Mucosa of stomach (tissue), 1 donor: ENCODE data around the gene PTH2.

ENCODE experiments used
- H3K27me3 ChIP-seq: one replicate; pipeline ENCODE4 v1.7.0; 2013; ENCODE audit warnings: mild to moderate bottlenecking, low read length; ENCODE audit not compliant: control insufficient read depth, insufficient read depth
- H3K36me3 ChIP-seq: one replicate; pipeline ENCODE4 v1.7.0; 2013; ENCODE audit warnings: low read length; ENCODE audit not compliant: control insufficient read depth, insufficient read depth
- H3K4me1 ChIP-seq: one replicate; pipeline ENCODE4 v1.7.0; 2013; ENCODE audit warnings: mild to moderate bottlenecking, low read length; ENCODE audit not compliant: control insufficient read depth, insufficient read depth
- H3K4me3 ChIP-seq: one replicate; pipeline ENCODE4 v1.7.0; 2013; ENCODE audit warnings: low read length
- H3K9ac ChIP-seq: one replicate; pipeline ENCODE4 v1.7.0; 2013; ENCODE audit warnings: mild to moderate bottlenecking, low read length, moderate library complexity
- H3K9me3 ChIP-seq: one replicate; pipeline ENCODE4 v1.7.0; 2013; ENCODE audit warnings: mild to moderate bottlenecking, low read length, moderate library complexity; ENCODE audit not compliant: control insufficient read depth
- donor health status: Pancreatic carcinoma.

Gene PTH2

DNA sequence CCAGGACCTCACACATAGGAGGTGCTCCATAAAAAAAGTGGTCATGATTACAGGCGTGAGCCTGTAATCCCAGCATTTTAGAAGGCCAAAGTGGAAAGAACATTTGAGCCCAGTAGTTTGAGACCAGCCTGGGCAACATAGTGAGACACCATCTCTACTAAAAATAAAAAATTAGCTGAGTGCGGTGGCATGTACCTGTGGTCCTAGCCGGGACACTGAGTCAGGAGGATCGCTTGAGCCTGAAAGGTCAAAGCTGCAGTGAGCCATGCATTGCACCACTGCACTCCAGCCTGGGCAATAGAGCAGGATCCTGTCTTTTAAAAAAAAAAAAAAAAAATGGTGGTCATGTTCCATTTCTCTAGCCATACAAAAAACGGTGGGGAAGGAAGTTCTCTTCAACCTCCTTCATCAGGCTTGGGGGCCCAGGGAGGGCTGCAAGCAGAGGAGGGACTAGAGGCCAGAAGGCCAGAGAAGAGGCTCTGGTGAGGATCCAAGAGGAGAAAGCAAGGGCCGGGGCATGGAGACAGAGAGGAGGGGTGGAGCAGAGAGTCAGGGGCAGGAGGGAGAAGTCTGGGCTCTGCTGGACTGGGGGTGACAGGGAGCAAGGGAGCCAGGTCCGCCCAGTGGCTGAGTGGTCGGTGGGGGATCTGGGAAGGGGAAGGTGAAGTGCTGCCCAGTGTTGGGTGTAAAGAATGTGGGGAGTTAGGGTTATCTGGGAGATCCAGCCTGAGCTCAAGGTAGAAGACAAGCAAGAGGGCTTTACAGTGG is 26.3 kb downstream of the PTH2 start:
- H3K9ac ChIP-seq = no peak overlapping the region
- H3K4me1 ChIP-seq = no peaks in the 10 kb centered on the region
- H3K36me3 ChIP-seq = no peaks in the 10 kb centered on the region
- H3K27me3 ChIP-seq = peaks cover 9% of the 10 kb centered on the region
- no peak overlapping the region for H3K4me3 ChIP-seq
- no peaks in the 10 kb centered on the region for H3K9me3 ChIP-seq

DNA sequence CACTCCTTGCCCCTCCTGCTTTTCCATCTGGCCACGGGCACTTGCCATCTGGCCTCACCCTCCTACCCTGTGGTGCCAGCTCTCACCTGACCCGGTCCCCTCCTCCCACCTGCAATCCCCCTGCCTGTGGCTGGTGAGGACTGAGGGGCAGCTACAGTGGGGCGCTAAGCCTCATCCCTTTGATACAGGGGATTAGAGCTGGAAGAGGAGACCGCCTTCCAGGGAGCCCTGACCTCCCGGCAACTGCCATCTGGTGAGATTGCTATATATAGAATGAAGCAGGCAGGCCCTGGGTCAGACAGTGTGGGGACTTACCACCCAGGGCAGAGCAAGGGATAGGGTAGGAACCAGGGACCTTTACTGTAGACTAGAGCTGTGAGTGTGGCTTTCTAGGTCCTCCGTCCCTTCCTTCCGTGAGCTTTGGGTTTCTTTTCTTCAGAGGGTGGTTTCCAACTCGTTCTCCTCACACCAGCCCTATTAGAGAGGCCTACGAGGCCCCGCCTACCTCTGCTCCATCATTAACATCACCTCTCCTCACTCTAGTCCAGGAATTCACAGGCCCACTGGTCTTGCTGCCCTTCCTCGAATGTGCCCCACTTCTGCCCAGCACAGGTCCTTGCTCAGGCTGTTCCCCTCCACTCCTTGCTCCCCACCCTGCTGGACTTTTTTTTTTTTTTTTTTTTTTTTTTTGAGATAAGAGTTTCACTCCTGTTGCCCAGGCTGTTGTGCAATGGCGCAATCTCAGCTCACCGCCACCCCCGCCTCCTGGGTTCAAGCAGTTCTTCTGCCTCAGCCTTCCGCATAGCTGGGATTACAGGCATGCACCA is 27.4 kb downstream of the PTH2 start:
- Histone ChIP-seq H3K9me3 (no peaks in the 10 kb centered on the region), H3K9ac (no peak overlapping the region), H3K27me3 (peaks cover 9% of the 10 kb centered on the region), H3K4me1 (no peaks in the 10 kb centered on the region), H3K4me3 (no peak overlapping the region), H3K36me3 (no peaks in the 10 kb centered on the region)

DNA sequence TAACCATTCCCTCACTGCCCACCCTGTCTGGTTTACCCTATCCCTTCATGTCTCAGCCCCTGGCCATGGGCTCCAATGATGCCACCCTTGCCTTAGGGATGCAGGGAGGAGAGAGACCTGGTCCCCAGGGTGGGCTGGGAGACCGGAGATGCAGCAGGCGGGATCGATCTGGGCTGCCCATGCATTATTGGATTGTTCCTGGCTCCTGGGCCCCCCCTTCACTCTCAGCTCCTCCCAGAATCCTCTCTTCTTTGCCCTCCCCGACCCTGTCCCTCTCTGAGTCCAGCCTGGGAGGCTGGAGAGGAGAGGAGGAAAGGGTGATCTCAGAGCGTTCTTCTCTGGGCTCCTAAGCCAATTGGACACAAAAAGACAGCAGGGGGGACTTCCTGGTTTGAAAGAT is 29.4 kb downstream of the PTH2 start:
- H3K4me3 ChIP-seq = no peak overlapping the region
- H3K9ac ChIP-seq = no peak overlapping the region
- H3K36me3 ChIP-seq = no peaks in the 10 kb centered on the region
- no peaks in the 10 kb centered on the region for H3K4me1 ChIP-seq
- H3K9me3 ChIP-seq = no peaks in the 10 kb centered on the region
- peaks cover 19% of the 10 kb centered on the region for H3K27me3 ChIP-seq

DNA sequence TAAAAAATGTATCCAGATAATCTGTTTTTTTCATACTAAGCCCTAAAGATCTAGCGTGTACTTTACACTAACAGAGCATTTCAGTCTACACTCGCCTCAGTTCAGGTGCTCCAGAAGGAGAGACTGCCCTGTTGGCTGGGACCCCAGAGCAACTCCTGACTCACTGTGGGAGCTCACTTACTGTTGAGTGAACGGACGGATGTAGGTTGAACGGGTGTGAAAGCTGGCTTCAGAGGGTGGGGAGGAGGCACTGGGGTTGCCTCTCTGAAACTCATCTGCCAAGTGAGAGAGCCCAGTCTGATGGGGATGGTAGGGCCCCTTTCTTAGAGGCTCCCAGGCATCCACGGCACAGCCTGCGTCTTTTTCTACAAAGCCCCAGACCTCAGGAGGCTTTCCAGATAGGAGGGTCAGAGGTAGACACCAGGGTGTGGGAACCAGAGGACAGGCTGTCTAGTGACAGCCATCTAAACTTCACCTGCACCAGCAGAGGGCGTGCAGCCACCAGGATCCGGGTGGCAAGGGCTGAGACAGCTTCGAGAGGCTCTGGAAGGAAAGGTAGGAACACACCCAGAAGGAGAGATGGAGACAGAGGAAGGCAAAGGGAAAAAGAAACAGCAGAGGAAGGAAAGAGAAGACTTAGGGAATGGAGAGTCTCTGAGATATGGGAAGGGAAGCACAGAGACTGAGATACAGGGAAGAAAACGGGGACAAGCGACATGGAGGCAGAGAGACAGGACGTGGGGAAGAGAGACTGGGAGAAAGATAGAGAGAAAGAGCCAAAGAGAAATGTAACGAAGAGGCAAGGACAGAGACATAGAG is 31.5 kb downstream of the PTH2 start:
- no peak overlapping the region for H3K4me3 ChIP-seq

DNA sequence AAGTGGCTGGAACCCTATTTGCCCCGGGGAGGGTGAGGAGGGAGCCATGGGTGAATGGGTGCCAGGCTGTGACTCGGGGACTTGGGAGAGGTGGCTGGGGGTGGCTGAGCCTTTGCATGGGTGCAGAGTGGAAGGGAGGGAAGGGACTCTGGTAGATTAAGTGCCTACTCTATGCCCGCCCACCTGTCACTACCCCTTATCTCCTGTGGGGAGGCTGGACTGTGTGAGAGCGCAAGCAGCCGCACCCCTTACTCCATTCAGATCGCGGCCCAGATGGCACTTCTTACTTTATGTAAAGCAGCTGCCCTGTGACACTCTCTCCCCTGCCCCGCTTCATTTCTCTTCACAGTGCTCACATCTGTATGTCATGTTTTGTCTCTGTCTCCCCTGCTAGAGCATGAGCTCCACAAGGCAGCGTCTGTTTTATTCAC is 32.3 kb downstream of the PTH2 start:
- Histone ChIP-seq H3K9ac (no peak overlapping the region), H3K9me3 (no peaks in the 10 kb centered on the region), H3K4me1 (no peaks in the 10 kb centered on the region), H3K36me3 (no peaks in the 10 kb centered on the region), H3K4me3 (no peak overlapping the region), H3K27me3 (peaks cover 15% of the 10 kb centered on the region)

More for the DNA sequence above, 31.5 kb downstream of the PTH2 start:
- Histone ChIP-seq H3K4me1 (no peaks in the 10 kb centered on the region), H3K9me3 (no peaks in the 10 kb centered on the region), H3K27me3 (peaks cover 15% of the 10 kb centered on the region), H3K36me3 (no peaks in the 10 kb centered on the region), H3K9ac (no peak overlapping the region)

DNA sequence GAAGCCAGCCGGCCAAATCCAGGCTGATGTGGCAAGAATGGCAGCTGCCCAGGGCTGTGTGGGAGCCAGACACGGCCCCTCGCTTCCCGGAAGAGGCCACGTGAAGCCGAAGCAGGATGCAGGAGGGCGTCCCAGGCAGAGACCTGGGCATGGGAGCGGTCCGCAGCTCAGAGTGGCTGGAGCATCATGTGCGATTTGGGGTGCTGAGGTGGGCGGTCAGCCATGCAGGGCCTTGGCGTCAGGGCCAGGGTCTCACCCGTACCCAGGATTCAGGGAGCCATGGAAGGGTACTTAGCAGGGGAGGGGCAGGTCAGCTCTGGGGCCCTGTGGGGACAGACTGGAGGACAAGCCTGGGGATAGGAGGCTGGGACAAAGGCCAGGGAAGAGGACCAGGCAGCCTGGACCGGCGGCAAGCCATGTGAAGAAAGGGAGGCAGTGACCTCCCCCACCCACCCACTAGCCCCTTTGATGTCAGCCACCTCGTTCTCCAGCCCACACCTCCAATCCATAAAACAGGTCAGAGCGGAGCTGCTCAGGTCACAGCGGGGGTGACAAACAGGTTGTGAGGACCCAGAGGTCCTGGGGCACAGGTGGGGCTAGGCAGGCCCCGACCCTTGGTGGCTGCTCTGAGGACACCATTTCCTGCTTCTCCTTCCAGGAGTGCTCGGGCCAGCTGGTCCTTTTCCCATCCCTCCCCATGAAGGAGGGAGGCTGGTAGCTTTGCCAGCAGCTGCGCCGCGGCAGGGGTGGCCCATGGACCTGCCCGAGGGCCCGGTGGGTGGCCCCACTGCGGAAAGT is 32.9 kb downstream of the PTH2 start:
- no peak overlapping the region for H3K9ac ChIP-seq
- peaks cover 15% of the 10 kb centered on the region for H3K27me3 ChIP-seq

DNA sequence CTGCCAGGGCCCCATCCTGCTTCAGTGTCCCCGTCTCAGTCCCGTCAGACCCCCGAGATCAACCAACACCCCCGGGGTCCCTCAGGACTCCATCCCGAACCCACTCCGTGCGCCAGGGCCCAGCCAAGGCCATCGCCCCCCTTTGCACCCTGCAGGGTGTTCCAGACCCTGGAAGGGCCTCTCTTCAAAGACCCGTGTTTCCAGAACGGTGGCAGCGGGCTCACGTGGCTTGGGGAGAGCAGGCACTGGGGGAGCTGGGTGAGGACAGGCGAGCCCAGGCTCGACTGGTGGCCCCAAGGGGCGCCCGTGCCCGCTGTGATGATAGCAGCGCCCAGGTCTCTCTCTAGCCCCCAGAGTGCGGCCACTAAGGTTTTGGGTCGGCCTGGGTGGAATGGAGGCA is 33.8 kb downstream of the PTH2 start:
- no peaks in the 10 kb centered on the region for H3K4me1 ChIP-seq
- H3K27me3 ChIP-seq = peaks cover 15% of the 10 kb centered on the region
- H3K9ac ChIP-seq = no peak overlapping the region
- H3K9me3 ChIP-seq = no peaks in the 10 kb centered on the region
- no peaks in the 10 kb centered on the region for H3K36me3 ChIP-seq
- H3K4me3 ChIP-seq = no peak overlapping the region

More for the DNA sequence above, 32.9 kb downstream of the PTH2 start:
- Histone ChIP-seq H3K4me1 (no peaks in the 10 kb centered on the region), H3K36me3 (no peaks in the 10 kb centered on the region), H3K9me3 (no peaks in the 10 kb centered on the region), H3K4me3 (no peak overlapping the region)

DNA sequence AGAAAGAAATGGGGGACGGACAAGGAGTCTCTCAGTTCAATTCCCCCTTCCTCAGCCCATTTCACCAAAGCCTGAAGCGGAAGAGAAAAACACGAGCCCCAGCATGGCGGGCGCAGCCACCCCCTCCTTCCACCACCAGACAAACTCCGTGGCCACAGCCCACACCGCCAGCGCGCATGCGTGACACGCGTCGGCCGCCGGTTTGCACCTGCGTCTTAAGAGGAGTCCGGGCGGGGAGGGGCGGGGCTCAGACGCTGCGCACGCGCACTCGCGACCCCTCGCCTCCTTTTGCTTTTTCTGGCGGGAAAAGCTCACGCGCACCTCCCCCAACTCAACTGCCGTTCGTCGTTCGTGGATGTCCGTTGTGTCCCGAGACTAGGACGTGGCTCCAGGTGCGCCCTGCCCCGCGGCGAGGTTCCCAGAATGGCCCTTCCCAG is 35.3 kb downstream of the PTH2 start, which contains the start of gene KASH5:
Gene KASH5, plus strand, starts transcription at position 314 of the 437 bp plus-strand sequence. CDS start 2,635 bp downstream, outside the sequence.
- Histone ChIP-seq H3K36me3 (no peaks in the 10 kb centered on the region), H3K27me3 (peaks cover 15% of the 10 kb centered on the region), H3K9ac (no peak within 1 kb of the TSS), H3K4me1 (no peaks in the 10 kb centered on the region), H3K9me3 (no peaks in the 10 kb centered on the region), H3K4me3 (no peak within 1 kb of the TSS)

DNA sequence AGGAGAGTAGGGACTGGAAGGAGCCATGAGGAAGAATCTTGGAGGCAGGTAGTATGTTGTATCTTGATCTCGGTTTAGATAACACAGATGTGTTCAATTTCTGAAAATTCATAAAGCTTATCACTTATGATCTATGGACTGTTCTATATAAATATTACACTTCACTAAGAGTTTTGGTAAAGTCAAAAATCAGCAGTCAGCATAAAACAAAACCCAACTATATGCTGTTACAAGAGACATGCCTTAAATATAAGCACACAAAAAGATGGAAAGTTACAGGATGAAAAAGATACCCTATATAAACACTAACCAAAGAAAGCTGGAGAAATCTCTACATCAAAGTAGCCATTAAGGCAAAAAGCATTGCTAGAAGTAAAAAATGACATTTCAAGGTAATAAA is 39.6 kb downstream of the PTH2 start:
- H3K27me3 ChIP-seq = no peaks in the 10 kb centered on the region
- H3K4me1 ChIP-seq = no peaks in the 10 kb centered on the region
- no peaks in the 10 kb centered on the region for H3K36me3 ChIP-seq
- no peak overlapping the region for H3K9ac ChIP-seq
- H3K4me3 ChIP-seq = no peak overlapping the region
- no peaks in the 10 kb centered on the region for H3K9me3 ChIP-seq

DNA sequence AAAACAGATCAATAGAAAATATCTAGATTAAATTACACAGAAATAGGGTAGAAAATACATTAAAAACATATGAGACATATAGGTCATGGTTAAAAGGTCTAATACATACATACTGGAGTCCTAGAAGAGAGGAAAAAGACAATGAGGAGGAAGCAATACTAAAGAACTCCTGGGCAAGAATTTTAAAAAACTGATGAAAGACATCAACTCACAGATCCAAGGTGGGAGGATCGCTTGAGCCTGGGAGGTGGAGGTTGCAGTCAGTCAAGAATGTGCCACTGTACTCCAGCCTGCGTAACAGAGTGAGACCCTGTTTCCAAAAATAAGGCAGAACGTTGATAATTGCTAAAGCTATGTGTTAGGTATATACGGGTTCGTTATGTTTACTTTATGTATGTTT is 40.6 kb downstream of the PTH2 start:
- H3K4me1 ChIP-seq = no peaks in the 10 kb centered on the region
- no peak overlapping the region for H3K9ac ChIP-seq
- H3K9me3 ChIP-seq = no peaks in the 10 kb centered on the region
- H3K4me3 ChIP-seq = no peak overlapping the region
- H3K36me3 ChIP-seq = no peaks in the 10 kb centered on the region
- H3K27me3 ChIP-seq = no peaks in the 10 kb centered on the region

DNA sequence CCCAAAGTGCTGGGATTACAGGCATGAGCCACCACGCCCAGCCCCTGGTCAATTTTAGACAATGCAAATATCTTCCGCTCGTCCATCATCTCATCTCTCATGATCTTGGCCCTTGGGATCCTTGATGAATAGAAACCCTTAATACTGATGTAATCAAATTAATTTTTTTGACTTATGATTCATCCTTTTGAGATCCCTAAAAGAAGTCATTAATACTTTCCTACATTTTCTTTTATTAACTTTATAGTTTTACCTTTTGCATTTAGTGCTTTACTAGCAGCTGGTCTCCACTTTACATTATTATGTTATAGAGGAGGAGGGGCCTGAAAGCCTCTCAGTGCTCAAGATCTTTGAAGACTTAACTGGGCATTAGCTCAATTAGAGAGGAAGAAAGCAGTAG is 42.9 kb downstream of the PTH2 start:
- Histone ChIP-seq H3K4me3 (no peak overlapping the region), H3K27me3 (no peaks in the 10 kb centered on the region), H3K9me3 (no peaks in the 10 kb centered on the region), H3K4me1 (no peaks in the 10 kb centered on the region), H3K36me3 (no peaks in the 10 kb centered on the region), H3K9ac (no peak overlapping the region)
